NOMO-1 (cell line): ENCODE measurements around the gene PIP5KL1.

ENCODE experiments used
- DNase-seq, 2 experiments: peaks; one replicate each; lab custom pipeline; 2025; ENCODE audit not compliant: unreplicated experiment in 2 of 2; lab: John Stamatoyannopoulos, UW

The PIP5KL1 gene, protein sequence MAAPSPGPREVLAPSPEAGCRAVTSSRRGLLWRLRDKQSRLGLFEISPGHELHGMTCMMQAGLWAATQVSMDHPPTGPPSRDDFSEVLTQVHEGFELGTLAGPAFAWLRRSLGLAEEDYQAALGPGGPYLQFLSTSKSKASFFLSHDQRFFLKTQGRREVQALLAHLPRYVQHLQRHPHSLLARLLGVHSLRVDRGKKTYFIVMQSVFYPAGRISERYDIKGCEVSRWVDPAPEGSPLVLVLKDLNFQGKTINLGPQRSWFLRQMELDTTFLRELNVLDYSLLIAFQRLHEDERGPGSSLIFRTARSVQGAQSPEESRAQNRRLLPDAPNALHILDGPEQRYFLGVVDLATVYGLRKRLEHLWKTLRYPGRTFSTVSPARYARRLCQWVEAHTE

DNA sequence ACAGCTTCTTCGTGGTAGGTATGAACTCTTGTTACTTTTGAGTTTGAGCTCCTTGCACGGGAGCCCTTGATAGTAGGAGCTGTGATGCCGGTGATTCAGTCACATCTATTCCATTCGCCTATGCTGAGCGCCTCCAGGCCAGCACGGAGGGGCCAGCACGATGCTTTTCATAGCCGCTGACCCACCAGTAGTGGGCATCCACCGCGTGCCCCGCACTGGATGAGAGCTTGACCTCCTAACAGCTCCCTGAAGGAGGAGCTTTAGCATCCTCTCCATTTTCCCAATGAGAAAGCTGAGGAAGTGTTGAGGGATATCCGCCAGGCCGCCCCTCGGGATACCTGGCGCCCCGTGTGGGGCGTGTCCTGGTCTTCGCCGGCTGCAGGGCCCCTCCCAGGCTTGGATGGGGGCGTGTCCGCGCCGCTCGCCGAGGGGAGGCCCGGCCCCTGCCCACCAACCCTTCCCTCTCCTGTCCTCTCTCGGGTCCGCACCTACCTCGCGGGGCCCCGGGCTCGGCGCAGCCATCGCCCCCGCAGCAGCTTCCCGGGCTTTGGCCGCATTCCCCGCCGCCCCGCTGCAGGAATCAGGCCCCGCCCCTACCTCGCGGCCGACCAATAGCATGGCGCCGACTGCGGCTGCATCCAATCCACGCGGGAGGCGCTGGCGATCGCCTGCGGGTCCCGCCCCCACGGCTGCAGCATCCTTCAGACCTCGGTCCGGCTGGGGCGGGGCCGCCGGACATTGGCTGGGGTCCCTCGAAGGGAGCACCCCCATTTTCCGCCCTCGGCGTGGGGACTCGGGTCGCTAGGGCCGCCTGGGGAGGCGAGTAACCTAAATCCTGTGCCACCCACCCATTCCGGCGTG, at the start of gene PIP5KL1:
Gene PIP5KL1 (minus strand): TSS at position 547 of the 861 bp plus-strand sequence. CDS start 25 bp downstream, at position 522.
- DNase-seq: peak; percentile 51 to 57

DNA sequence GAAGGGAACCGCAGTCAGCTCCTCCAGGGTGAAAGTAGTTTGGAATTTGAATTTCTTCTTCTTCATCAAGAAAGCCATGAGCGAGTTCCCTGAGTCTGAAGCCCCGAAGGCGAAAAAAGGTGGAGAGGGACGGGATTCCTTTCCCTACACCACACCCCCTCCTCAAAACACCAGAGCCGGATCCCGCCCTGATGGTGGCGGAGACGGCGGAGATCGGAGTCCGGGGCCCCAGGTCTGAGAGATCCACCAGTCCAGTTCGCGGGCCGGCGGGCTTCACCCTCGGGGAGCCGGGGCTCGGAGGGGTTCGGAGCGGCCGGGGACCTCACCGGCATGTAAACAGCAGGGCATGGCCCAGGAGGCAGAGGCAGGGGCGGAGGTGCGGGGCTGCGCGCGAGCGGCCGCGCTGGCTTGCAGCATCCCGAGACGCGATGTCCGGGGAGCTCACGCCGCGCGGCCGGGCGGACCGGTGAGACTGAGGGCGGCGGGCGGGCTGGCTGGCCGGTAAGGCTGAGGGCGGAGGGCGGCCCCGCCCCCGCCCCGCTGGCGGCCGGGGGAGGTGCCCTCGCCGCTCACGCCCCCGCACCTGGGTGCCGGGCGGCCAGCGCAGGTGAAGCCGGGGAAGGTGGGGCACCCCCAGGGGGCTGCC, 49.6 kb upstream of the PIP5KL1 start:
- DNase-seq: no peak

DNA sequence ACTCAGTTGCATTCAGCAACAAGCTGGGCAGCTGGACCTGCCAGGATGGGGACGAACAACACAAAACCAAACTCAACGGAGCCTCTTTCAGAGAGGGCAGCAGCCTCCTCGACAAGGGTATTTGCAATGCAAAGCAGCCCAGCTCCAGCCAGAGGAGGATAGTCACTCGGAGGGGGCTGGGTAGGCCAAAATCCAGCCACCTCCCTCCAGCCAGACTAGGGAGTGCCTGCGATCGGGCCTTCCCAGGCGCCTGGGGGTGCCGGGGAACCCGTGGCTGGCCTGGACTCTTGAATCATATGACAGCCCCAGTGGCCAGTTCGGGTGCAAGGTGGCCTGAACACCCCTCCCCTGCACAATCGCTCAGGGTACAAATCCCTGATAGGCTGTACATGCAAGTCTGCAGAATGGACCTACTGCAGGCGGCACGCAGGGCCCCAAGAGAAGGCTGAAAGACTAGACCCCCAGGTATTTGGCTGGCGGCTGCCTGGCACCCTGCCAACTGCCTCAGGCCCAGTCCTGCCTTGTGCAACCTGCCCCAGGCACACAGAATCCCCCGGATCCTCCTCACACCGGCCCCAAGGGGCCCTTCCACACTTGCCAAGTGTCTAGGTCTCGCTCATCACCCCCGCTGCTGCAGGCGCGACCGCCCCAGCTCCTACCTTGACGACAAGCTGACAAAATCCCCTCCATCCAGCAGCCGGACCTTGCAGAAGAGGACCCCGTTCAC, 48.9 kb upstream of the PIP5KL1 start:
- DNase-seq: no peak

DNA sequence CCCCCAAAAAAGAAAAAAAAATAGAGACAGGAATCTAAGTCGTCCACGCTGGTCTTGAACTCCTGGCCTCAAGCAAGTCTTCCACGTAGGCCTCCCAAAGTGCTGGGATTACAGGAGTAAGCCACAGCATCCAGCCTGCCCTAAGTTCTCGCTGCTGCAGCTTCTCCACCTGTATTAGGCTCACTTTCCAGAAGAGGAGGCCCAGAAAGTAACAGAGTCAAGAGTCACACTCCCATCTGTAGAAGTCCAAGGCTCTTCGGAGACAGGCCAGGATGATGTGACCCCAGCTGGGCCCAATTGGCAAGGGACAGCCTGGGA, 48.4 kb upstream of the PIP5KL1 start:
- DNase-seq: no peak

DNA sequence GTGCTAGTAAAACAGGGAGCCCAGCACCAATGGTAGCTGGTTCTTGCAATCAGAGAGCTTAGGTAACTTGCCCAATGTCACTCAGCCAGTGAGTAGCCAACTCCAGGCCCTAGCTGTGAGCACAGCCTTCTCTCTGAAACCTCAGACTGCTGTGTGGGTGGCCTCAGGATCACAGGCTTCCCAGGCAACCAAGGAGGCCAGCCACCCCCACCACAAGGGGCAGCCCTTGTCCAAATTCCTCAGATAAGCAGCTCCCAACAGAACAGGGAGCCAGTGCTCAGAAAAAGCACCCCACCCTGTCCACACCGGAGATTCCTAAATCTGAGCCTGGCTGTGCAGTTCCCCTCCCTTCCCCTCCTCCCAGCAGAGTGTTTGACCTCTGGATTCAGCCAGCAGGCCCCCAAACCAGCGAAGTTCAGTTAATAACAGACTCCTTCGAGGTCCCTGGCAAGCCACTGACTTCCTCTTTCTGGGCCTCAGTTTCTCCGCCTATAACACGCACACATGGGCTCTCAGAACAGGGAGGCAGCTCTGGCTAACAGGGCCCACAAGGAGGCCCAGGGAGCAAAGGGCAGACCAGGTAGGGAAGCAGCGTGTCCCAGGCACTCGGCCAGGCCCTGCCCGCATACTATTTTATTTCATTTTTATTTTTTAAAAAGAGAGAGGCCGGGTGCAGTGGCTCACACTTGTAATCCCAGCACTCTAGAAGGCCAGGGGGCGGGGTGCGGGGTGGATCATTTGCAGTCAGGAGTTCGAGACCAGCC, 47.5 kb upstream of the PIP5KL1 start:
- DNase-seq: no peak

DNA sequence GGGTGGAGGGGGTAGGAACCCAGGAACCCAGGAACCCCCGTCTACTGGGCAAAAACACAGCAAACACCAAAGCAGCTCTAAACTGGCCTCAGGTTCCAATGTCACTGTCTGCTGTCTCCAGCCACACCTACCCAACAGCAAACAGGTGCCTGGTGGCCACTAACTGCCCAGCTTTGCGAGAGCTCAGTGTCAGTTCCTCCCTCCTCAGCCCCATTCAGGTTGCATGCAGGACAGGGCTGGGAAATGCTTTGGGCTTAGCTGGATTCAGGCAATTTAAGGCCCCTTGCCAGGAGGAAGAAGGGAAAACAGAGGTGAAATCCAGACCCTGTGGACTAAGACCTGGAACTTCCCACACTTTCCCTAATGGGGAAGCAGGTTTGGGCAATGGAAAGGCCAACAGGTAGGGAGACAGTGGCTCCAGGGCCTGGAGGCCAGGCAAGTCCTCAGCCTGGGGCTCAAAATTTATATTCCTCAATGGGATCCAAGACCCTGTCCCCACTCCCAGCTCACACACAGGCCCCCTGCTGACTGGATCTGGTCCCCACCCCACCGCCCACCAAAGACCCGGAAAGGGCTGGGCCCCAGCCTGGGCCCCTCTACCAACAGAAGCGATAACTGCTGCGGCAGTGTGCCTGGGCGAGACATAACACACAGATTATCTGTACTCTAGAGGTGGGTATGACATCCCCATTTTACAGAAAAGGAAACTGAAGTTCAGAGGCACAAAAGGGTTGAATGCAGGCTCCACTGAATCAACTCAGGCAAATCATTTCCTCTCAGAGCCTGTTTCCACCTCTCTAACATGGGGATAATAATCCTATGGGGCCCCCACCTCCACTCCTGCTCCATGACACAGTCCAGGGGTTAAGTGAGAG, 46.7 kb upstream of the PIP5KL1 start:
- no peak for DNase-seq

DNA sequence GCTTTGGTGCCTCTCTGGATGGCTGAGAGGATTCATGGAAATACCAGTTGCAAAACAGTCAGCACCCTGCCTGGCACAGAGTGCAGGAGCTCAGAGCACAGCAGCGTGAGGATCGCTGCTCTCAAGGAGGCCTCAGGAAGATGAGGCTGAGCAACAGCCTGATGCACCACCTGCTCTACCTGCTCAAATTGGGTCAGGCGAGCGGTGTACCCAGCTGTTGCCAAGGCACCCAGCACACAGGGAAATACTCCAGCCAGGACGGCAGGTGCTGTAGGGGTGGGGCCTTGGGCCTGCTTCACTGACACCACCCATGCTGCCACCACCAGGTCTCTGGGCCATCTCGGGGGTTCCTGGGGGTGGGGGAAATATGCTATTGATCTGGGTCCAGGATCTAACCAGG, 45.9 kb upstream of the PIP5KL1 start:
- no peak for DNase-seq

DNA sequence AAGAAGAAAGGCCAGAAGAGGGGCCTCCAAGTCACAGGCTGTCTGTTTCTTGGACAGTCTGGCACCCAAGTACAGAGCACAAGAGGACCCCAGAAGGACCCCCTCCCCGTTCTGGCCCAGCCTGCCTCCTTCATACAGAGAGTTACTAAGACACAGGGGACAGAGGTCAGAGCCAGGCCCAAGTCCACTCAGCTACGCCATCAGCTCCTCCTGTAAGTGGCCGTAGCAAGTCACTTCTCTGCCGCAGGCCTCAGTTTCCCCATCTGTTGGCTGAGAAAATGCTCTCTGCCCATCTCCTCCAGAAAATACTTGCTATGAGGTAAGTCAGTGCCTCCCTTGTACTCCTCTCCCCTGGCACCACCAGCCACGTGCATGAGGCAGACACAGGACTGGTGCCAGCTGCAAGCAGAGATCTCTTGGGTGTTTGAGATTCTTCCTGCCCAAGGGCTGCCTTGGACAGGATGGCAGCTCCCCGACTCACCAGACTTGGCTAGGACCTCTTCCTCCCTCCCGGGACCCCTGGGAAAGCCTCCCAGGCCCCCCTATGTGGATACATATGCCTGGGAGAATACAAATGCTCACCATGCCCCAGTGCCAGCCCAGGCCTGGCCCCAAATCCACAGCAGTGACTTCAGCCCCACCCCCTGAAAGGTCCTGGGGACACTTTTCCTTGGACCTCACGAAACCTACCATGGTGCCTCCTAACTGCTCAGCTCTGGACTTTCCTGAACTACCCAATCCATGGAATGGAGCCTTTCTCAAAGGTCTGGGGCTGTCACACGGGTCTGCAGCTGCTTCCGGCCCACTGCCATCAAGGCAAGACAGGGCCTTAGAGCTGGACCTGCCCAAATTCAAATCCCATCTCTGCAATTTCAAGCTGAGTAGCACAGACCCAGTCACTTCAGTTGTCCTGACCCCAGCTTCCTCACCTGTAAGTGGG, 45.1 kb upstream of the PIP5KL1 start:
- DNase-seq: no peak

DNA sequence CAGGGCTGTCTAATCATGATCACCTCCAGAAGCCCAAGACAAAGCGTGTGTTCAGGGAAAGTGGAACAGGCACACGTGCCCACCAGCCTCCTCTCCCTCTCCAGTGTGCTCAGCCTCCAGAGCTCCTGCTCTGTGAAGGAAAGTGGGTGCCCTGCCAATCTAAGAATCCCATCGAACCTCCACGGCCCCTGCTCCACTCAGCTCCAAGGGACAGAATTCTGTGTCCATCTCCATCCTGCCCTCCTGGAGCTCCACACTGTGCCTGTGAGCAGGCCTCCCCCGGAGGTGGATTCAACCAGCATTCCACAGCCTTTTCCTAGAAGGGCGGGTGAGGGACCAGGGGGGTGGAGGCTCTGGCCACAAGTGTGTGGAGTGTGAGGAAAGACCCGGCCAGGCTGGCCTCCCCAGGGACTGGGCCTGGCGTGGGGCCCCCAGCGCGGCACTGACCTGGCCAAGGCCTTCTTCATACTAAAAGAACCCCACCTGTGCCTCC, 44.2 kb upstream of the PIP5KL1 start:
- DNase-seq: no peak

DNA sequence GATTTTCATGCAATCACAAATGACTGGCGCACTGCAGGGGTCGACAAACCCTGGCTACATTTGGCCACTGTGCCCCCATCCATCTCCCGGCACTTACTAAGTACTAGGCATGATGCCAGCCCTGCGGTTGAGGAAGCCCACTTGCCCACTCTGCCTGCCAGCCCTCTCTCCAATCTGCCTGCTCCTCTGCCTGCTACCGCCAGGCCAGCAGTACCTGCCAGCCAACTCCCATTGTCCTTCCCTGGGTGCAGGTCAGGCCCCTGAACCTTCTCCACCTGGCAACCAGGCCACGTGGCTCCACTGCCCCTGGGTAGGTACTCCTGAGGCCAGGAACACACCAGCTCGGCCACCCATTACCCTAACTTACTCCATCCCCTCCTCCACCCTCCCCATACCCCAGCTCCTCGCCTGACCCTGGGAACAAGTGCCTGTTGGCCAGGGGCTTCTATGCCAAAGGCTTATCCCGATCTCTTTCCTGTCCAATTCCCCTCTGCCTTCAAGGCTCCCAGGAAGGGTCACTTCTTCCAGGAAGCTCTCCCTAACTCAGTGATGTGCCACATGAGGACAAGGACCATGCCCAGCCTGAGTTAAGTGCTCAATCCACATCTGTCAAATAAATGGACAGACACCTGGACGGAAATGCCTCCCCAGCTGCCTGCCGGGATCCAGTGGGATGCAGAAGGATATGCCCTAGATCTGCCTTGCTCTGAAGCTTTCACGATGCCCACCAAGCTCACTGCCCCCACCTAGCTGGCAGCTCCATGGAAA, 43.6 kb upstream of the PIP5KL1 start:
- no peak for DNase-seq

DNA sequence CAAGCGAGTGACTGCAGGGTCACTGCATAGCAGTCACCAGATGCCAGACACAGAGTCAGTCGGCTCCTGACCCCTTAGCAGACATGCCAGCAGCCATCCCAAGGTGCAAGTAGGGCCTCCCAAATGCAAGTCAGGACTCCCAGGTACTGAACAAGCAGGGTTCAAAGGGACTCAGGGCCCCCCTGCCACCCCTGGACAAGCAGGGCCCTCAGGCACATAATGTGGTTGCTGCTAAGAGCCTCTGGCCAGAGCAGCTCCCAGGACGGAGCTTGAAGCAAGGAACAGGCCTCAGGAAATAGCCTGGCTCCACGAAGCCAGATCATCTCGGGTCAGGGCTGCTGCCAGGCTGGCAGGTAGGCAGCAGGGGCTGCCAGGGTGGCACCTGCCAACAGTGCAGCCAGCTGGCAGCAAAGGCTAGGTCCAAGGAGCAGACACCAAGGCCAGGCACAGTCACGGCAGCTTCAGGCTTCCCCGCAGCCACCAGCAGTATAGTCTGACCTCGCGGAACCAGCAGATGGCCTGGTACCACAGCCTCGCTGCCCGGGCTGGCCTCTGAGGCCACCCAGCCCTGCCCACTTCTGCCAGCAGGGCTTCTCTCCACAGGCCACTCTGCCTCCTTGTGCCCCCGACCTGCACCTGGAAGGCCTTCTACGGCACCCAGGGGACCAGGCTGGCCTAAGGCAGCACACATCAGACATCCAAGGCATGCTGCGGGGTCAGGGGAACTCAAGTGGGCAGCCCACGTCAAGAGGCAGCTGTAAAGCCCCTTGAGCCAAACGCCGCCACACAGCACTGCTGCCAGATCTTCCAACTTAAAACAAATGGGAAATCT, 42.8 kb upstream of the PIP5KL1 start:
- no peak for DNase-seq

DNA sequence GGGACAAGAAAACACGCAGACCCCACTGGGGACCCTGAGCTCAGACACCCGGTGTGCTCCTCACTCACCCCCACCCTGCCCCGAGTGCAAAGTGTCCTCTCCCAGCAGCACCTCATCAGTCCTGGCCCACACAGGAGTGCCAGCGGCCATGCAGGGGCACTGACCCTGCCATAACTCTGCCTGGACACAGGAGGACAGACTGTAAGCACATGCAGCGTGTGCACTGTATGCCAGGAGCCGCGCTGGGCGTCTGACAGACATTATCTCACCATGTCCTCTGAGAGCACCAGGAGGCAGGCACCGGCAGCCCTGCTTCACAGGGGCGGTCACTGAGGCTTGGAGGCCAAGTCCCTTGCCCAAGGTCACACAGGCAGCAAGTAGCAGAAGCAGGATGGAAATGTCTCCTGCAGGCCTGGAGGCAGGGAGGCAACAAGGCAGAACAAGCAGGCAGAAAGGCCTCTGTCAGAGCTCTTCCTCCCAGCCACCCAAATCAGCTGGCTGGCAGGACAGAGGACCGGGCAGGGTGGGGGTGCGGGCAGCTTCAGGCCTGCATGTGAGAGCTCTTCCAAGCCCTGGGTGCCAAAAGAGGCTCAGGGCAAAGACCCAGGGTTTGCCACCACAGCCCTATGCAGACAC, 41.8 kb upstream of the PIP5KL1 start:
- DNase-seq: no peak

DNA sequence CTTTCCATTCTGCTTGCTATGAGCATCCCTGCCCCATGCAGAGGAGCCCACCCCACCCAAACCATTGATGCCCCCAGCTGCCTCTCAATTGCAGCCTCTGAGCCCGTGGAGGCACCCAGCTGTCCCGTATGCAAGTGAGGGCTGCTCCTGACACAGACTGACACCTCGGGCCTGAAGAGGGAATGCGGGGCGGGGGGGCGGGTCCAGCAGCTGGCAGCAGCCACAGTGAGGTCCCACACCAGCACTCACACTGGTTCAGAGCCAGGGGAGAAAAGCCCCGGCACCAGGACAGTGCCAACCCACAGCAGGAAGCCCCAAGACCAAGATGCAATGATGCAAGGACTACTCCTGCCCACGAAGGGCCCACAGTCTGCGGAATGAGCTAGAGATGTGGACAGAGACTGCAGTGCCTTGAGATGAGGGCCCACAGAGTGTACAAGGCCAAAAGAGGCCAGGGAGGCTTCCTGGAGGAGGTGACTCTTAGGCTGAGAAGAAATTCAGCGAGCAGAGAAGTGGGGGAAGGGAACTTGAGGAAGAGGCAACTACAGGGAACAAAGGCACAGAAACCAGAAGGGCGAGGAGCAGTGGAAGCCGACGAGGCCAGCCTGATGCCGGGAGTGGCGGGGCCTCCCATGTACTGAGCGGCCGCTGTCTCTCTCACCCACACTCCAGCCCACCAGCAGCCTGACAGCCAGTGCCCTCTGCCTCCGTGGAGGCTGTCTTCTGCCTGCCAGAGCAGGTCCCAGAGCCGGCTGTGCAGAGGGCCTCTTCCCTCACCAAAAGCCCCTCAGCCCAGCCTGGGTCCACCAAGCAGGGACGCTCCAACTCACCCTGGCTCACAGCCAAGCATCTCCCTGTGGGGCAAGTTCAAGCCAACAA, 41.0 kb upstream of the PIP5KL1 start:
- DNase-seq: no peak

DNA sequence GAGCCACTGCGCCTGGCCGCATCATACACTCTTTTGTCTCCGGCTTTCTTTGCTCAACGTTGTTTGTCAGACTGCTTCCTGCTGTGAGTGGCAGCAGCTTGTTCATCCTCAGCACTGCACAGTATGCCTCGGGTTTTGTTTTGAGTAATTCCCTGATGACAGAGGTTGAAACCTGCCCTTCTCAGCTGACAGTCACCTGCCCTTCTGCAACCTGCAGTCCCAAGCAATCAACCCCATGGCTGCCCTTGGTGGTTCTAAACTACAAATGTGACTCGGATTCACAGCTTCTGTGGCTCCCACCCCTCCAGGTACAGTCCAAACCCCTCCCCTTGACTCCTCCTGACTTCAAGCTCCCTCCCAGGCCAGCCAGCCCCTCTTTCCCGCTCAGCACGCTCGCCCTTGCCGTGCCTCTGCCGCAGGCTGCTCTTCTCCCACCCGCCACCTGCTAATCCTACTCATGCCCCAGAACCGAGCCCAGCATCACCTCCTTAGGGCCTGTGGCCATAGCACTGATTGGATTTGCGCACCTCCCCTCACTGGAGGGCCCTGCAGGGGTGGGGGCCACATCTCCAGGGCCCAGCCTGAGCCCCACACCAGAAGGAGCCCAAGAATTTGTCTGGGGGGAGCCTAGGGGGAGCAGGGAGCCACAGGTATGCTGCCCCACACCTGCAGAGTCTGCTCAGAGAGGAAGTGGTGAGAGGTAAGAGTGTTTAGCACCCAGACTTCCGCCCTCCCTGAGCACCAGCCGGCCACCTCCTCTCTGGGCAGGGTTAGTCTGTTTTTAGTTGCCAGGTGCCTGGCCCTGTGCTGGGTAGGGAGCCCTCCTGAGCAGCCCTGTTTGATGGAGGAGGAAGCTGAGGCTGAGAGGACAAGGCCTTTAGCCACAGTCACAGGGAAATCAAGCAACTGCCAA, 40.1 kb upstream of the PIP5KL1 start:
- no peak for DNase-seq
